Measurements from ENCODE around the gene GJD3.

- TF ChIP-seq CTCF (conservative IDR thresholded peaks at IDR 0.05; ENCODE audit: low read length): no peak
- TF ChIP-seq EZH2phosphoT487 (IDR thresholded peaks at IDR 0.05; ENCODE audit: borderline replicate concordance): no peak
These were observed 39.5 kb upstream of the GJD3 start for GRCh38 chr17:40404003-40404402.
